Thyroid gland (tissue), 4 donors: ENCODE data around the gene RUFY3.
"Not testable (repeated sequence)": the region's sequence is repeated elsewhere in the genome, so short reads cannot be mapped to it uniquely, and the experiment has no call there.

Experiments used
- CTCF ChIP-seq, 6 experiments: fragments of 200-600 bp in 3 of 6; fragments of 450-650 bp in 3 of 6; sonication (generic) in 3 of 6; IDR thresholded peaks; one replicate each; pipeline ENCODE4 v1.5.1; 2016 to 2019; ENCODE audit warnings: antibody characterized with exemption in 6 of 6, mild to moderate bottlenecking in 2 of 6, inconsistent platforms in 1 of 6, moderate library complexity in 1 of 6
- POLR2A ChIP-seq, 2 donors: fragments of 450-650 bp; IDR thresholded peaks; one replicate each; pipeline ENCODE4 v1.6.1; 2017; ENCODE audit warnings: antibody characterized with exemption in 2 of 2, mild to moderate bottlenecking in 2 of 2, moderate library complexity in 1 of 2

- not testable (repeated sequence) for TF ChIP-seq POLR2A, CTCF (IDR thresholded peaks at IDR 0.05)
Measured at GRCh38 chr4:70694633-70695032, 27.1 kb upstream of the RUFY3 start.
